NCI-H1694 (cell line): ENCODE data around the gene OR1I1.

Experiments used
- DNase-seq: peaks from one replicate; lab custom pipeline; 2025; lab: John Stamatoyannopoulos, UW

Gene OR1I1

DNA sequence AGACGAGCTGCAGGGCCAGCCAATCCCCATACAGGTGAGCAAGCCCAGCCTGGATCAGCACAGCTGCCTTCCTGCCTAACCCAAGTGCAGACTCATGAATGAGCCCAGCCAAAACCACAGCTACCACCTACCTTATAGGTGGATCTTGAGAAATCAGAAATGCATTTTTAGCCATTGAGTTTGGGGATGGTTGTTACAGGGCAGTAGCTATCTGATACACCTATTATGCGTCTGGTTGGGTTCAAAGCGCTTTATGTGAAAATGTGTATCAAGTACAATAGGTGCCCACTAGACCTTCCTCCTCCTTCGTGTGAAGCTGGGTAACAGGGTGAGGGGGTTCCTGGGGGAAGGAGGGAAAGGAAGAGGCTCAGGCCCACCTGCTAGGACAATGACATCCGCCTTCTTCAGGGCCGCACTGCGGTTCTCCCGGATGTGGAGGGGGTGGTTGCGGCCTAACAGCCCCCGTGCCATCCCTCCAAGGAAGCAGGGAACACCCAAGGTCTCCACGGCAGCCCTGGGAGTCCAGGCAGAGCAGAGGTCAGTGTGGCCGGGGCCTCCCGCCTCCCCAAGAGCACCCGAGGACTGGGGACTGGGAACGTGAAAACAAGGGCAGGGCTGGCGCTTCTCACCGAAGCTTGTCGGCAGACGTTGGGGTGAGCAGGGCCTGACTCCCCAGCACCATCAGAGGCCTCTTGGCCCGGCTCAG lies 36.9 kb downstream of the OR1I1 start:
- DNase-seq: no peak

DNA sequence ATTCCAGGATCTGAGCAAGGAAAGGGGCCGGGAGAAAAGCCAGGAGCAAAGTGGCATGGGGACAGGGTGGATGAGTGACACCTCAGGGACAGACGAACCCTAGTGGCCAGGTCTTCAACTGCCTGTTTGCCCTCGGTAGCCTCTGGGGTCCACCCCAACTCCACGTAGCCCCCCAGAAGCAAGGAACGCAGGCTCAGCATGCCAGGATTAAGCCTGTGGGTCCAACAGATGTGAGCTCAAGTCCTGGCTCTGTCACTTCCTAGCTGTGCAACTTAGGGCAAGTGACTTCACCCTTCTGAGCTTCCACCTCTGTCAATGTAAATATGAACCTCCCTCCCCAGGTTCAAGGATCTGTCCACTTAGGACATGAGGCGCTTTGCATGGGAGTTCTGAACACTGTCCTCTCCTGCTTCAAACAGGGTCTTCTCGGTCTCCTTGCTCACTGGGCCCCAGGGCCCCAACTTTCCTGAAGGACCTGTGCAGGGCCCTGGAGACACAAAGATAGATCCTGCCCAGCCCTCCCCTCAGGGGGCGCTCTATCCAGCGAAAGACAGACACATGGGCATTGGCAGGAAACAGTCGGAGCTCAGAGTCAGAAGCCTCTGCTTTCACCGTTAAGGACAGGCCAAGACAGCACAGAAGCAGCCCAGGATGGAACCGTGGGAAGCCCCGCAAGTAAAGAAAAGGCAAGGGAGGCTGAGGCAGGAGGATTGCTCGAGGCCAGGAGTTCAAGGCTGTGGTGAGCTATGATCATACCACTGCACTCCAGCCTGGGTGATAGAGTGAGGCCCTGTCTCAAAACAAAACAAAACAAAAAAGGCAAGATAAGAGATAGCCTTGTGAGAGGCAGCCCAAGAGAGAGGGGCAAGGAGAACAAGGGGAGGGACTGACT lies 38.4 kb downstream of the OR1I1 start:
- no peak for DNase-seq

DNA sequence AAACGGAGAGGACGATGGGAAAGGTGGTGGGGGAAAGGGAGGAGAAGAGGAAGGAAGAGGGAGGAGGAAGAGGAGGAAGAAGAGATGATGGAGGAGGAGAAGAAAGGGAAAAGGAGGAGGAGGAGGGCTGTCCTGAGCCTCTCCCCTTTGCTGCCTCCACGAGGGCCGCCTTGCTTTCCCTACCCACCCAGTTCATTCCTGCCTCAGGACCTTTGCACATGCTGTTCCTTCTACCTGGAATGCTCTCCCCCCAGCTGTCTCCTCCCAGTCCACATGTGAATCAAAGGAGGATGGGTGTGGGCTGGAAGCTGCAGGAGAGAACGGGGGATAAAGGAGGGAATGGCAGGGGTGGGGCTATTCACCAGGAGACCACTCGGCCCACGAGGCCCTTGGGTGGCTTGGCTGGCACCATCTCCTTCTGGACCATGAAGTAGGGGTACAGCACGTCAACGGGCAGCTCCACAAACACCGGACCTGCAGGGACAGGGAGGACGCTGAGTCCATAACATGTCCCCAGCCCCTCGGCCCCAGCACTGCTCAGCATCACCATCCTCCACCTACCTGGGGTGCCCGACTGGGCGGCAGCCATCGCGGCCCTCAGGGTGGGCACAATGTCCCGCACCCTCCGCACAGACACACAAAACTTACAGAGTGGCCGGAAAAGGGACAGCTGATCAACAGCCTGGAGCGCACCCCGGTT lies 40.5 kb downstream of the OR1I1 start:
- no peak for DNase-seq

DNA sequence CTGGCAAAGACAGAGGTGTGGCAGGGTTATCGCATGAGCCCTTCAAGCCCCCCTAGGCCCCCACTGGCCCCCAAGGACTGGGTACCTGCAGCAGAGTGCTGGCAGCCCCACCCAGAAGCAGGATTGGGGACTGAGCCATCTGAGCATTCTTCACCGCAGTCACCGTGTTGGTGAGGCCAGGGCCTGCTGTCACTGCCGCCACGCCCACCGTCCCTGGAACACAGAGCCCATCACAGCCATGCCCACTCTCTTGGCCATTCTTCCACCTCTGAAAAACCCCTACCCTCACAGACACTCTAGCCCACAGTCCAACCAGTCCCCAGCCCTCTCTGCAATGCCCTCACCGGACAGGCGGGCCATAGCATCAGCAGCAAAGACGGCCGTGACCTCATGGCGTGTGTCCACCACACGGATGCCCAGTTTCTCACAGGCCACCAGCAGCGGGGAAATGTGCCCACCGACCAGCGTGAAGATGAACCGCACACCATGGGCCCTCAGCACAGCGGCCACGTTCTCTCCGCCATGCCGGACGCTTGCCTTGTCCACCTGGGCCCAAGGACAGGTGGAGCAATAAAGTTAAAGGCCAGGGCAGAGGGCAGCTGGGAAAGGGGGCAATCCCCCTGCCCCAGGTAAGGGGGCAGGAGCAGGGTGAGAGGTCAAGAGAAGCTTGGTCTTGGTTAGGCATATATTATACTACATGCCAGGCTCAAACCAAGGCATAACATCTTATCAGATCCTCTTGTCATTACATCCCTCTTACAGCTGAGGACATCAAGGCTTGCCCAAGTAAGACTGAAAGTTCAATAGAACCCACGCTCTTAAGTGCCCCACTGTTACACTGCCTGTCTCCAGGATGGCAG lies 41.2 kb downstream of the OR1I1 start:
- no peak for DNase-seq

DNA sequence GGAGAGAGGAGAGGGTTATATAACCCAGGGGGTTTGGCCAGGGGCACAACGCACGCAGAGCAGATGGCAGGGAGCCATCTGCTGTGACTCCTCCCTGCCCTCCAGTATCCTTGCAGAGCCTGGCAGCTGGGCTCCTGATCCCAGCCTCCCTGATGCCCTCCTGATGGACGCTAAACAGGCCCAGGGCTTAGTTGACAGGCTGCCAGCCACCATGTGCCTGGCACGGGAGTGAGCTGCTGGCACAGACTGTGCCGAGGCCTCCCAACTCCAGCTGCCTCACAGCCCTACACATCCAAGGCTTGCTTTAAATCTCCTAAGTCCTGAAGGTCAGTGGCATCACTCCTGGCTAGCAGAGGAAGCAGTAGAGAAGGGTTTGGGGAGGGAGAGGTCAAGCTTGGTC lies 41.9 kb downstream of the OR1I1 start:
- peak; percentile 87 for DNase-seq

DNA sequence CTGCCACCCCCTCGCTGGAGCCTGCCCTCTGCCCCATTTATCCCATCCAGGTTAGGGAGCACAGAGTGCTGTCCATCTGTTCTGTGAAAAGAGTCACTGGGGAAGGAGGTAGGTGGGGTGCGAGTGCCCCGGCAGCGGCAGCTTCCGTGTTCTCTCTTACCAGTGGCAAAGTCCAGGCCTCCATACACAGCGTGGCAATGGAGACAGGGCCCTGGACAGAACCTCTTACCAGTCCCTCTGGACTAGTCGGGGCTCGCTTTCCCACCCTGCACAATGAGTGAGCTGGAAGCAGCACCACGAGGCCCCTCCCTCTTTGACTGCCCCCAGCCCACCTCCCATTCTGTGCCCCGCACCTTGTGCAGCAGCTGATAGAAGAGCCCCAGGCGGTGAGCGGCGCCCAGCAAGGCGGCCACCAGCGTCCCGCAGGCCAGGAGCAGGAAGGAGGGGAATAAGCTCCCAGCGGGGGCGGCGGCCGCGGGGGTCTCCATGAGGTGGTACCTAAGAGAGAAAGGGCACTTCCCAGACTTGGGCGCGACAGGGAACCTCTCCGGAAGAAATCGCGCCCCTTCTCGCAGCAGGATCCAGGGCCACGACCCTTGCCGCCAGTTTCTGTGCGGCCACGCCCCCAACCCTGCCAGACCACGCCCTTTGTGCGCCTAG lies 42.7 kb downstream of the OR1I1 start:
- no peak for DNase-seq

DNA sequence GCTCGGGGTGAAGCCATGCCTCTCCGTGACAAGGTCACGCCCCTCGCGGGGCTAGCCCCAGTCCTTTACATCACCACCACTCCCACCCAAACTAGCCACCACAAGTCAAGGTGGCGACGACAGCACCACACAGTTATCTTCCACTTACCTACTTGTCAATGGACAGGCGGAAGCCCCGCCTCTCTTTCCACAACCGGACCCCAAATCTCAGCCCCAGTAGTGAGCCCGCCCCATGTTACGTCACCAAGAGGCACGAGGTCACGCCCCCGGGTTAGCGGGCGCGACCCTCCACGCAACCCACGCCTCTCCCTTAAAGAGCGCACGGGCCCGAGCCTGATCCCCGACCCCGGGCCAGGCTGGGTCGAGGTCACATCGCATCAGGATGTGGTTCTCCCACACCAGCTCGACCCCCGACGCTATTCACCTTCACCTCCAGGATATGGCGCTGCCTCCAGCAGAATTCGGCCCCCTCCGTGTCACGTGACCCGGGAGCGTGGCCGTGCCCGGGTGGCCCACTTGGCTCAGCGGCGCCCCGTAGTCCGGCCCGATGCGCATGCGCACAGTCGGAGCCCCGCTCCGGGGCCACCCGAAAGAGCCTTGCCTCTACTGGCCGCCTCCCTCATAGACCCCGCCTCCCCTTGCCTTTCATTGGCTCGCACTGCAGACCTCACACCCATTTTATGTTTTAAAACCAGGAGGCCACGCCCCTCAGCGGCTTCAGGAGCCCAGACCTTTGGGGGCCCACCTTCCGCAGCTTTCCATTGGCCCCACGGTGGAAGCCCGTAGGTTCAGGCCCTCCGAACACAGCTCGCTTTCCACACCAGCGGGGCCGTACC lies 43.4 kb downstream of the OR1I1 start:
- DNase-seq: peak; percentile 97

DNA sequence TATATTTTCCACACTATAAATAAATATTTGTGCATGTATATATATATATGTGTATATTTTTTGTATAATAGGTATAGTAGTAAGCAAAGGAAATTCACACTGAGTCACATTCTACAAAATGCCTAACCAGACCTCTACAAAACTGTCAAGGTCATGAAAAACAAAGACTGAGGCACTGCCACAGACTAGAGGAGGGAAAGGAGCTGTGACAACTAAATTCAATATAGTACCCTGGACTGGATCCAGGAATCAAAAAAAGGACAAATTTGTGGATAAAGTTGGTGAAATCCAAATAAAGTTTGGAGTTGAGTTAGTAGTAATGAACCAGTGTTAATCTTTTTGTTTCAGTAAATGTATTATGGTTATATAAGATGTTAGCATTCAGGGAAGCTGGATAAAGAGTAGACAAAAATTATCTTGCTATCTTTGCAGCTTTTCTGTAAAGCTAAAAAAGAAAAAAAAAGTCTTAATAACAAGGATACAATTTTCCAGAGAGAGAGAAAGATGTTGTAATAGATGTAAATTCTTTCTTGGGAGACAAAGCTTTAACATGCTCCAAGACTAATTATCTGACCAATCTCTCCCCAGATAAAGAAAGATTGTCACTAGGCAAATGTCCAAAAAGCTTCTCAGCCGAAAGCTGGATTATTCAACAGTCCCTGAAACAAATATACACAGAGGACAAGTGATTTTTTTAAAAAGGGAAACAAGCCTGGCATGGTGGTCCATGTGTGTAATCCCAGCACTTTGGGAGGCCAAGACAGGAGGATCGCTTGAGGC lies 44.3 kb downstream of the OR1I1 start:
- no peak for DNase-seq

DNA sequence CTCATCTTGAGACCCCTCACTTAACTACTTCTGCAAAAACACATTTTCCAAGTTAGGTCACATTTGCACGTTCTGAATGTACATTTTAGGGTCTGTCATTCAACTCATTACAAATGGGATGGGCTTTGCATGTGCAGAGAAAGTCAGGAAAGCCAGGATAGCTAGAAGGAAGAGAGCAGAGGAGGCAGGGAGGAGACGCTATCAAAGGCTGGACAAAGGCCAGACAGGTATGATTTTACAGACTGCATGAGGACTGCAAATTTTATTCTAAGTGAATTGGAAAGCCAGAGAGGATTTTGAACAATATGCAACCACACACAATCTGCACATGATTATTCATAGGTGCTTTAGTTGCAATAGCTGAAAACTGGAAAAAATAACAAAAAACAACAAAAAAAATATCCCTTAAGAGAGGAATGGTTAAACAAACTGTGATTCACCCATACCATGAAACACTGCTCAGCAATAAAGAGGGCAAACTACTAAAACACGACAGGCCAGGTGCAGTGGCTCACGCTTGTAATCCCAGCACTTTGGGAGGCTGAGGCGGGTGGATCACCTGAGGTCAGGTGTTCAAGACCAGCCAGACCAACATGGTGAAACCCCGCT lies 46.3 kb downstream of the OR1I1 start:
- no peak for DNase-seq

DNA sequence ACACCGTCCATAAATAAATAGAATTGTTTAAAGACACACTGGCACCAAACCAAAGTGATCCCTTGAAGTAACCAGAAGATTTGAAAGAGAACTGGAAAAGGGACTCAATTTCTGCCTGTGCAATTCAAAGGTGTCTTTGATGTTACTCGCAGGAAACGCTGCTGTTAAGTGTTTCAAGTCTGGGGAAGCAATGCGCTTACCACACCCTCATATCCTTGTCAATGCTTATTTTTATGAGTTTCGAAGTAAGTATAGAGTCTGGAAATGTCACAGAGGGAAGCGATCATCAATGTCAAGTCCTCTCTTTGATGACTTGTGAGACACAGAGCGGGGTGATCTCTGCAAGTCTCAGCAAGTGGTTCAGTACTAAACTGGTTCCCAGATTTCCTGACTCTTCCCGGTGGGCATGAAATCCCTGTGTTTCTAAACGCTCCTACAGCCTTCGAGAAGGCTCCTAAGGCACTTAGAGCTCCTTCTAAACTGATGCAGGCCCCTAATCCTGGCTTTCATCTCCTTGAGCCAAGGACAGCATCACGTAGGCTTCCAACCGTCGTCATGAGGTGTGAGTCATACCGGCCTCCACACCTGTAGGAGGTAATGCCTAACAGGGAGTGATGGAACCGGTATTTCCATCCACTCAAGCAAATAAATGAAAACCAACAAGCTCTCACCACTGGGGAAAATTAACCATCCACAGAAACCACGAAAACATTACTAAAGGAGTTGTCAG lies 48.0 kb downstream of the OR1I1 start:
- no peak for DNase-seq

DNA sequence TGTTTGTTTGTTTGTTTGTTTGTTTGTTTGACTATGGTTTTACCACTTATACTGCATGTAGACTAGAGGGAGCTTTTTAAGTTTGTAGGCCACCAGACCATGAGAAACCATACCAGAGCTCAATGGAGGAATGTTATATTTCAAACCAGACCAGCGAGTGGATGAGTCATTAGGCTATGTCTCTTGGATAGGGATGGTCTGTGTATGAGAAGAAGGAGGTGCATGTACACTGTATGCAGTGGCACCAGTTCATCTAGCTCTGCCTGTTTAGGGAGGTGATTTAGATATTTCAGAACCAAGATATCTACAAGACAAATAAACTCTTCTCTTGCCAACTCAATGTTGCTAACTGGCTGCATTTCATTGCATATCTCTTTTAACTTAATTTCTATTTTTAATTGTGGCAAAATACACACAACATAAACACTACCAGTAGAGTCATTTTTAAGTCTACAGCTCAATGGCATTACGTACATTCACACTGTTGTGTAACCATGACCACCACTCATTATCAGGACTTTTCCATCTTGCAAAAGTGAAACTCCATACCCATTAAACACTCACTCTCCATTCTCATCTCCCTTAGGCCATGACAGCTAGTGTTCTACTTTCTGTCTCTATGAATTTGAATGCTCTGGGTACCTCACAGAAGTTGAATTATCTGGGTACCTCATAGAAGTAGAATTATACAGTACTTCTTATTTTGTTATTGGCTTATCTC lies 54.4 kb downstream of the OR1I1 start:
- DNase-seq: no peak

DNA sequence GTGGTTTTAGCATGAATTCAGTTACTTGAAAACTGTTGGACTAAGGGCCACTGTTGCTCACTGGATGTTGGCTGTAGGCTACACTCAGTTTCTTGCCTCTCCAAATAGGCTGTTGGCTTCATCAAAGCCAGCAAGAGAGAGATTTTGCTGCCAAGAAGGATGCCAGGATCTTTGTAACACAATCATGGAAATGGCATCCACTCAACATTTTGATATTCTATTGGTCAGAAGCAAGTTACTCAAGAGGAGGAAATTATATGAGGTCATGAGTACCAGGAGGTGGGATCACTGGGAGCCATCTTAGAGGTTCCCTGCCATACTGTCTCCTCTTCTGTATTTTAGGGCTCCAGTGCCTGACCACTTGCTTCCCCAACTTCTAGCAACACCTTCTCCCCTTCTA lies 55.8 kb downstream of the OR1I1 start:
- DNase-seq: no peak

DNA sequence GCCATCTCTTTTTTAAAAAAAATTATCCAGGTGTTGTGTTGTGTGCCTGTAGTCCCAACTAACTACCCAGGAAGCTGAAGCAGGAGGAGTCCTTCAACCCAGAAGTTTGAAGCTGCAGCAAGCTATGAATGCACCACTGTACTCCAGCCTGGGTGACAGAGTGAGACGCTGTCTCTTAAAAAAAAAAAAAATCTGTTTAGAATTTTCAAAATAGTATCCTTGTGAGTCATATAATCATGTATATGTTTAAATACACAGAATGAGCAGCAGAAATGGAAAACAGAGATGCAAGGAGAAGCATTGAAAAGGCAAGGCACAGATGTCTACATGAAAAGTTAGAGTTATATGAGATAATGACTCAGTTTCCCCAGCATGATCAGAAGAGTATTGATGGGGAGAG lies 56.4 kb downstream of the OR1I1 start:
- no peak for DNase-seq

DNA sequence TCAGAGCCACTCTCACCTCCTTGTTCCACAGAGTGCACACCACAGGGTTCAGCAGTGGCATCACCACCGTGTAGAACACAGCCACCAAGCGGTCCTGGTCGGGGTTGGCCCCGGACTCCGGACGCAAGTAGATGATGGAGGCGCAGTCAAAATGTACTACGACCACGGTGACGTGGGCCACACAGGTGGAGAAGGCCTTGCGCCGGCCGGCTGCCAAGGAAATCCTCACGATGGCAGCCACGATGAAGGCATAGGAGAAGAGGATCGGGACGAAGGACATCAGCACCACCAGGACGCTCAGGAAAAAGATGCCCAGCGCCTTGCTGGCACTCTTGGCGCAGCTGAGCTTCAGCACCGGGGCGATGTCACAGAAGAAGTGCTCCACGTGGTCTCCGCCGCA lies 59.1 kb downstream of the OR1I1 start:
- DNase-seq: no peak

DNA sequence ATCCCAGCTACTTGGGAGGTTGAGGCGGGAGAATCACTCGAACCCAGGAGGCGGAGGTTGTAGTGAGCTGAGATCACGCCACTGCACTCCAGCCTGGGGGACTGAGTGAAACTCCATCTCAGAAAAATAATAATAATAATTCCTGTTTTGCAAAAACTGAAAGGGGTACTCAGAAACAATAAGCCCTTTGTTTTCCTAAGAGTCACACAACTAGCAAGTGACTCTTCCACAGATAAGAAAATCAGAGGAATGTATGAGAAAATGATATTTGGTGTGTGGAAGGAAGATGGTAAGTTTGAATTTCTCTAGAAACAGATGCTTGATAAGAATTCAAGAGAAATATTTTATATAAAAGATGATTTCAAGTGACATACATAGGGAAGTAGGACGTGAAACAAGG lies 60.3 kb downstream of the OR1I1 start:
- no peak for DNase-seq
